ENCODE results near the gene PTPRM. TPM values are rescaled to one million over a fixed set of nuclear protein-coding genes. Genes with fewer than 3 reads are reported as not detected.

Gene PTPRM
- total RNA-seq, 1 experiment from 2014 or later, result 42.3 TPM

DNA sequence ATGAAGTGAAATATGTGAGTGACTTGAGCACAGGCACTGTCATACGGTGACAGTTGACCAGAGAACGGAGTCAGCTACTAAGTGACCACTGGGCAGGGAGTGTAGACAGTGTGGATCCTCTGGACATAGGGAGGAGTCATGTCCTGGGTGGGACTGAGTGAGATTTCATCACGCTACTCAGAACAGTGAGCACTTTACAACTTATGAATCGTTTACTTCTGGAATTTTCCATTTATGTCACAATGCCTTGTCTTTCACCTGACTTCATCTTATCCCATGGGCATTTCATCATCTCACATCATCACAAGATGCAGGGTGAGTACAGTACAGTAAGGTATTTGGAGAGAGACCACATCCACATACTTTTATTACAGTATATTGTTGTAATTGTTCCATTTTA is 29.0 kb downstream of the PTPRM start:
- CTCF ChIA-PET, result no interaction called here
- H3K27ac Mint-ChIP-seq (ENCODE audit: unreplicated experiment), result no peak overlapping the region
- H3K4me1 Mint-ChIP-seq (ENCODE audit: low read depth, unreplicated experiment), result peaks cover 2% of the 10 kb centered on the region
- no peaks in the 10 kb centered on the region for H3K27me3 Mint-ChIP-seq (ENCODE audit: unreplicated experiment)
- TF ChIP-seq, protein P1, sequence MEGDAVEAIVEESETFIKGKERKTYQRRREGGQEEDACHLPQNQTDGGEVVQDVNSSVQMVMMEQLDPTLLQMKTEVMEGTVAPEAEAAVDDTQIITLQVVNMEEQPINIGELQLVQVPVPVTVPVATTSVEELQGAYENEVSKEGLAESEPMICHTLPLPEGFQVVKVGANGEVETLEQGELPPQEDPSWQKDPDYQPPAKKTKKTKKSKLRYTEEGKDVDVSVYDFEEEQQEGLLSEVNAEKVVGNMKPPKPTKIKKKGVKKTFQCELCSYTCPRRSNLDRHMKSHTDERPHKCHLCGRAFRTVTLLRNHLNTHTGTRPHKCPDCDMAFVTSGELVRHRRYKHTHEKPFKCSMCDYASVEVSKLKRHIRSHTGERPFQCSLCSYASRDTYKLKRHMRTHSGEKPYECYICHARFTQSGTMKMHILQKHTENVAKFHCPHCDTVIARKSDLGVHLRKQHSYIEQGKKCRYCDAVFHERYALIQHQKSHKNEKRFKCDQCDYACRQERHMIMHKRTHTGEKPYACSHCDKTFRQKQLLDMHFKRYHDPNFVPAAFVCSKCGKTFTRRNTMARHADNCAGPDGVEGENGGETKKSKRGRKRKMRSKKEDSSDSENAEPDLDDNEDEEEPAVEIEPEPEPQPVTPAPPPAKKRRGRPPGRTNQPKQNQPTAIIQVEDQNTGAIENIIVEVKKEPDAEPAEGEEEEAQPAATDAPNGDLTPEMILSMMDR (IDR thresholded peaks at IDR 0.05; ENCODE audit: unreplicated experiment), result no peak
- no peaks in the 10 kb centered on the region for H3K36me3 Mint-ChIP-seq (ENCODE audit: insufficient read depth, unreplicated experiment)
- DNase-seq, result no peak
- intact Hi-C loops (cut with micrococcal nuclease; ENCODE audit: unreplicated experiment), result no loop called here
- BruUV-seq (replicated peaks), result no TSS peak
- H3K4me3 Mint-ChIP-seq (ENCODE audit: low read depth, unreplicated experiment), result no peak overlapping the region
- H3K9me3 Mint-ChIP-seq (ENCODE audit: low read depth, unreplicated experiment), result no peaks in the 10 kb centered on the region

DNA sequence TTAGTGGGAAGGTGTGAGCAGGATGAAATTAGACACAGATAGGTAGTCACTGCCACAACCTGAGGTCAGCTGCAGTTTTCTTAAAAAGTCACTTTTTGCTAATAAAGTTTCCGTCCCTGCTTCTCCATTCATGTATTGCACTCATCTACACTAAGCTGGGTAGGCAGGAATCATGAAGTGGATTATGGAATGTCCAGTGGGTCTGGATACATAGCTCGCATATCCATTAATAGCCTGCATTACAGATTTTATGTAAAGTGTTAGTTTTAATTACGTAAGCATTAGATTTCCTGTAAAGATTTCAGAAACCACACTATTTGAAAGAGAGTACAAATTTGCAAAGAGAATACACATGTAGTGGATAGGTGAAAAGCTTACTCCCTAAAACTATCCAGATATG is 30.4 kb downstream of the PTPRM start:
- intact Hi-C loops (cut with micrococcal nuclease; ENCODE audit: unreplicated experiment), result no loop called here
- BruUV-seq (replicated peaks), result no TSS peak
- H3K36me3 Mint-ChIP-seq (ENCODE audit: insufficient read depth, unreplicated experiment), result no peaks in the 10 kb centered on the region
- H3K4me3 Mint-ChIP-seq (ENCODE audit: low read depth, unreplicated experiment), result no peak overlapping the region
- TF ChIP-seq, protein P1 (IDR thresholded peaks at IDR 0.05; ENCODE audit: unreplicated experiment), result no peak
- H3K4me1 Mint-ChIP-seq (ENCODE audit: low read depth, unreplicated experiment), result peaks cover 9% of the 10 kb centered on the region
- CTCF ChIA-PET, result no interaction called here
- DNase-seq, result no peak
- H3K9me3 Mint-ChIP-seq (ENCODE audit: low read depth, unreplicated experiment), result no peaks in the 10 kb centered on the region
- no peaks in the 10 kb centered on the region for H3K27me3 Mint-ChIP-seq (ENCODE audit: unreplicated experiment)
- H3K27ac Mint-ChIP-seq (ENCODE audit: unreplicated experiment), result no peak overlapping the region

DNA sequence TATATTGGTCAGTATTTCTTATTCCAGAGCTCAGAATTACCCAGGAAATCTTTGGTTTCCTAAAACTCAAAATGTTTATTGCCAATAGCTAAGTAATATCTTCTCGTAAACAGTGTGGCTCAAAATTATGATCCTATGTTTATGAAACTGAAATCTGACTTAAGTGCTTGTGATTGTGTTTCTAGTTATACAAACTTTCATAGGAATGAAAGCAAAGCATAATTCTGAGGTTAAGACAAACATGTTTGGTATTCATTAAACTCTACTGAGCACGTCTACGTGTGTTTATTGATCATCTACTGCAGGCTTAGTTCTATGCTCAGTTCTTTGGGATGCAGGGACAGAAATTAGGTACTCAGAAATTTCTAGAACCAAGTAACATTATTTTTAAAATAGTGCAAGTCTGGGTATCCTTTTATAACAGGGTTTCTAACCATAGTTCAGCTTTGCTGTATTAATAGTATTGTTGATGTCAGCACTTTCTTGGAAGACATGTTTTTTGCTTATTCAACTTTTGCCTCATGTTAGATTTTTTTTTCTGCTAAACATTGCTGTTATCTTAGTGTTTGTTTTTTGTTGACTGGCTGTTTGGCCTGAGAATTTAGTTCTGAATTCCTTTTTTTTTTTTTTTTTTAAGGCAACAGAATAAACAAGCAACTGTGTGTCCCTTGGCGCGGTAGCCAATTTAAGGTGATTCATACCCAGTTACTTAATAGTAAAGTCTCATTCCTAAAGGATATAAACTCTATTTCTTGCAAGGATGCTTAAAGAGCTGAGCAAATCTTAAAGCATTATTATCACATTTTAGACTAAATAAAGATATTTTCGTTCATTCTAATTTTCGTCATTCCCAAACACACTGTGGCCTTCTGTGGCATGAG is 31.3 kb downstream of the PTPRM start:
- Mint-ChIP-seq H3K27me3 (ENCODE audit: unreplicated experiment) (no peaks in the 10 kb centered on the region), H3K27ac (ENCODE audit: unreplicated experiment) (no peak overlapping the region), H3K9me3 (ENCODE audit: low read depth, unreplicated experiment) (no peaks in the 10 kb centered on the region), H3K4me3 (ENCODE audit: low read depth, unreplicated experiment) (no peak overlapping the region), H3K36me3 (ENCODE audit: insufficient read depth, unreplicated experiment) (no peaks in the 10 kb centered on the region), H3K4me1 (ENCODE audit: low read depth, unreplicated experiment) (peaks cover 9% of the 10 kb centered on the region)
- intact Hi-C loops (cut with micrococcal nuclease; ENCODE audit: unreplicated experiment), result no loop called here
- TF ChIP-seq, protein P1 (IDR thresholded peaks at IDR 0.05; ENCODE audit: unreplicated experiment), result no peak
- no TSS peak for BruUV-seq (replicated peaks)
- CTCF ChIA-PET, result no interaction called here
- no peak for DNase-seq

DNA sequence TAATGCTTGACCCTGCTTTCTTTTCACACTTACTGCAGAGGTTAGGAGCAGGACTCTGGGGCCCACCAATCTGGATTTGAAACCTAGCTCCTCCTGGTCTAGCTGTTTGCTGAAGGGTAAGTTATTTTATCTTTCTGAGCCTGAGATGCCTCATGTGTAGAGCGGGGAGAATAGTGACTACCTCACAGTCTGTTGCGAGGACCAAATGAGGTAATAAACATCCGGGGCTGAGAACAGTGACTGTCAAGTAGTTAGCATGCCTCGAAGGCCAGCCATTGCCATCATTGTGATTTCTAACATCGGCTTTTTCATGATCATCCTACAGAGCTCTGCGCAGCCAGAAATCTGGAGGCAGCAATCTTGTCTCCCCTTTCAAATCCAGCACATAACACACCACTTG is 32.9 kb downstream of the PTPRM start:
- Mint-ChIP-seq H3K36me3 (ENCODE audit: insufficient read depth, unreplicated experiment) (no peaks in the 10 kb centered on the region), H3K4me1 (ENCODE audit: low read depth, unreplicated experiment) (peaks cover 9% of the 10 kb centered on the region), H3K27me3 (ENCODE audit: unreplicated experiment) (no peaks in the 10 kb centered on the region), H3K27ac (ENCODE audit: unreplicated experiment) (no peak overlapping the region), H3K4me3 (ENCODE audit: low read depth, unreplicated experiment) (no peak overlapping the region), H3K9me3 (ENCODE audit: low read depth, unreplicated experiment) (no peaks in the 10 kb centered on the region)
- intact Hi-C loops (cut with micrococcal nuclease; ENCODE audit: unreplicated experiment), result no loop called here
- DNase-seq, result no peak
- BruUV-seq (replicated peaks), result no TSS peak
- CTCF ChIA-PET, result no interaction called here
- TF ChIP-seq, protein P1 (IDR thresholded peaks at IDR 0.05; ENCODE audit: unreplicated experiment), result no peak

All from Calu3 (cell line).